NCI-H748 treated with DMSO at 0.1 percent for 48 hours (cell line): ENCODE results near the gene CD46.

Experiments used
- DNase-seq: peaks from one replicate; lab custom pipeline; 2025; lab: John Stamatoyannopoulos, UW

The CD46 gene

GRCh38 chr1:207814469-207814868 is 62.6 kb downstream of the CD46 start:
- DNase-seq, result no peak

GRCh38 chr1:207815466-207815865 is 63.6 kb downstream of the CD46 start:
- DNase-seq, result no peak

GRCh38 chr1:207815913-207816291 is 64.0 kb downstream of the CD46 start:
- DNase-seq, result no peak

GRCh38 chr1:207817166-207817565 is 65.3 kb downstream of the CD46 start:
- no peak for DNase-seq

GRCh38 chr1:207817778-207818751 is 66.2 kb downstream of the CD46 start:
- no peak for DNase-seq

DNA sequence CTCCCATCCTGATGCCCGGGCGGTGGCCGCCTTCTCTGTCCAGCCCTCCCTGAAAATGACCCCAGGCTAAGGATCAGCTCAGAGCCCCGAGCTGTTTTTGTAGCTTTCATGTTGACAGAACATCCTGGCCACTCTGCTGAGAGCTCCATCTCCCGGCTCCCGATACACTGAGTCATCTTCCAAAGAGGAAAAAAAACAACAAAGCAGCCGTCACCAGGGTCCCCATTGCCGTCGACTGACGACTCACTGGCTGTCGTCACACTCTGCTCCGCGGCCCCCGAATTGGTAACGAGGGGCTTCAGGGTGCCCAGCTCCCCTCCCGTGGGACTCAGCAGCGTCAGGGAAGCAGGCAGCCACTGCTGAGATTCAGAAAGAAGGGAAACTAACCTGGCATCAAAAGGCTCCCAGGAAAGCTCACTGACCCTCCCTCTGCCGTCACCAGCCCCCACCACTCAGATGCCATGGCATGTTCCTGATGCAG is 67.2 kb downstream of the CD46 start:
- DNase-seq, result no peak

DNA sequence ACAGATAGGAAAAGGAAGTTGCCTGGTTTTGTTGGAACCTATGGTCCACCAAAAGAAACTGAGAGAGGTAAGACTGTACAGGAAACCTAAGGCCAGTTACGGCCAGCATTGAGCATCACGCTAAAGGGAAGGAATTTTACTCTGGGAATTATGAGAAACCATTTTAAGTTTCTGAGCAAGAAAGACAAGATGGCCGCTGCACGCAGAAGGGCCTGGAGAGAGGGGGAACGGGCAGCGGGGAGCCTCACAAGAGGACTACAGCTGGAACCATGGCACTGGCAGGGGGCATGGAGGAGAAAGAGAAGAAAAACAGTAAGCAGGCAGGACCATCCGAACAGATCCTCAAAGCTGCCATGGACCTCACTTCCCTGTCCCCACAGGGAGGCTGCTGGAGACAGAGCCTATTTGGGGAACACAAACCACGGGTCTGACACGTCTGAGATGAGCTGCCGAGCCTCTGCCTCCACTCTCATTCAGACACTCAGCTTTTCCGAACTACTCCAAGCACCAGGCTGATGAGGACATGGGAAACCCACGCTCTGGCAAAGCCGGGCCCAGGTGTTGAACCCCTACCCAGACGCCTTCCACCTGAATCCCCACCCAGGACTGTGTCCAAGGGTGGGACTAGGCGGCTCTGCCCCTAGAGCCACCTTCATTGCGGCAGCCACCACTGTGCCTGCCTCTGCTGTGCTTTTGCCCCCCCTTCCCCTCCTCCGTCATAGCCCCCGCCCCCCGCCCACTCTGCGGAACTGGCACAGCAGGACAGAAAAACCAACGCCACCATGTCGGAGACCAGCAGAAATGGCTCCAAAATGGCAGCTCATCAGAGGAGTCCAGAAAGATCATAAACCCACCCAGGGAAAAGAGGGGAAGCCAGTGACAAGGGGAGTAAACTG is 69.0 kb downstream of the CD46 start:
- DNase-seq, result no peak

DNA sequence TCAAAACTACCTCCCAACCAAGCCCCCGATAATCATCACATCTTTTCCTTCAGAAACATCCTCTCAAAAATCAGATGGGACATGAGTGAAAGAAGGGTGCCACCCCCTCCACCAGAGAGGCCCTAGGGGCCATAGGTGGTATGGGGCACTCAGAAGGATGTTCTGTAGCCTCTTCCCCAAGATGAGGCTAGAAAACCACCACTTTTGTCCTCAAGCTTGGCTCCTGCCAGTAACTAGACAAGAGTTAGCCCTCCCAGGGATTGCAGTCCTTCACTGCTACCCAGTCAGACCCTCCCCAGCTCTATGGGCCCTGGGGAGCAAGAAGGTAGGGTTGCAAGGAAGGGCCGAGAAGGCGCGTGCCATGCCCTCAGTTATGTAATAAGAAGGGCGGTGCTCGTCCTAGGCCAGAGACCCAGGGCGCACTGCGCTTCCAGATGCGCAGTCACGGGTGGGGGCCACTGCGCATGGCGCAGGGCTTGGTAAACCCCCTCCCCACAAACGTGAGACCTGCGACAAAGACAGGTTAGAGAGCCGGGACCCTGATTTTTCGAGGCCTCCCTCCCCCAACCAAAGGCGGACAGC is 69.7 kb downstream of the CD46 start:
- DNase-seq, result no peak

GRCh38 chr1:207822124-207822601 is 70.3 kb downstream of the CD46 start:
- DNase-seq, result no peak

- DNase-seq, result no peak
Observed at GRCh38 chr1:207822602-207823451, 71.0 kb downstream of the CD46 start.

DNA sequence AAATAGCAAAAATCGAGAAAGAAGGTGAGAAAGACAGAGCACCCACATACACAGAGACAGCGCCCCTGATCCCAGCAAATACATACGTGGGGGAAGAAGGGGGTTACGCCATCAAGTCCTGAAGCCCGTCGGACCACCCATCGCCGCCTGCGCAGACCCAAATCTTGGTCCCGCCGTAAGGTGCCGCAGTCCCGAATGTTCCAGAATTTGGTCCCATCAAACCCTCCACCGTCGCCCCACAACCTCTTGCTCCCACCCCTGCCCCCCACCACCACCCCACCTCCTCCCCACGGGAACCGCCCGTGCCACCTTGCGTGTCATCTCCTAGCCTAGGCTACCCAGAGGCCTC is 71.7 kb downstream of the CD46 start:
- DNase-seq, result no peak

GRCh38 chr1:207823880-207824566 is 72.2 kb downstream of the CD46 start:
- no peak for DNase-seq

DNA sequence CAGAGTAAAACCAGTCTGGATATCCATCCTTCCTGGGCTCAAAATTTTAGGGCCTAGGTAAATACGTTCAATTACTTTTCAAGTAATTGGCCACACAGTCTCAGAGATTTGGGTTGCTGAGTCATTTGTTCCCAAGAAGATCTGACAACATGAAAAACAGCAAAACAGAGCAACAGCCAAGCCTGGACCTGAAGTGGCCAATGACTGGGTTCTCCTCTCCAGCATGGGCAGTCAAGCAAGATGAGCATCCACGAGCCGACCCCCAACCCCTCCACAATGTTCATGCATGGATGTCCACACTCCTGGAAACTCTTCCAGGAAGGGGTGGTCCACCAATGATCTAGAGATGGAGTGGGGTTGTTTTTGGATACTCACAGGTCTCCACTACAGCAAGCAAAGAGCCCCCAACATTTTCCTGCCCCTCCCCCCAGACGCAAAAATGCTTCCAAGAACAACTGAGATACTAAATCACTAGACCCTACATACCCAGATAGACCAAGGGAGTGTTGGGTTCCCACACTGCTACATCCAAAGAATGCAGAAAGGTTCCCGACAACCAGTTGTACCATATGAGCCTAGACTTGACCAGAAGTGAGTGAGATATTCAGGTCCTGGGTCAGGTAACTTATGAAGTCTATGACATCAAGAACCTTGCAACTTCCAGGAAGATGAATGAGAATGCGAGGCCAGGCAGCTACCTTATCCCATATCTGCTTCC is 73.0 kb downstream of the CD46 start:
- no peak for DNase-seq

- no peak for DNase-seq
Observed at GRCh38 chr1:207825409-207825695, 73.5 kb downstream of the CD46 start.

GRCh38 chr1:207825719-207826556 is 74.1 kb downstream of the CD46 start:
- no peak for DNase-seq

- DNase-seq, result no peak
Observed at GRCh38 chr1:207826557-207827487, 75.0 kb downstream of the CD46 start.

DNA sequence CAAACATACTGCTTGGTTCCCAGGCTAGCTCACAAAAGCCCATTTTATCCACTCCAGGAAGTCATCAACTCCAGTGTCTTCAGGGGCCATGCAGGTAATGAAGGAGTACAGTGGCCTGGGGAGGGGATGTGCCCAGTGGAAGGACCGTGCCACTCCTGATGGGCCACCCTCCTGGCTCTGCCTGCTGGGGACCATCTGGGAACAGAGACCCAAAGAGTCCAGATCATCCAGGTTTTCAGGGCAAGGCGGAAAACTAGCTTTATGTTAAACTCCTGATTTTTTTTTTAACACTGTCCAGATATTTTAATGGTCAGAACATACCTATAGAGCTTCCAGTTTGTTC is 75.6 kb downstream of the CD46 start:
- DNase-seq, result no peak

DNA sequence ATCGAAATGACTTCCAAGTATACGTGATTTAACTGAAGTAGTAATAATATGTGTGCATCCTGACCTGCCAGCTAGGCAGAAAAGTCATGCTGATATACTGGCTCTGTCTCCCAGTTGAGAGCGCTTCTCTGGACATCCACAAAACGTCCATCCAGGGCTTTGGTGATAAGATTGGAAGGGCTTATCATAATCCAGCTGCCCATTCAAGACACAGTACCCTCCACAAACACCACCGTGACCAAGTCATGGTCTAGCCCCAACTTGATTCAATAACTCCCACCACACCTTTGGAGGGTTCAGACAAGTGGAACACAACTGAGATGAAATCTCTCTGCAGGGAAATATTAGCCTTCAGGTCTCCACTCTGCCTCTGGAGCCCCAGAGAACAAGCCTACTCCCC is 76.2 kb downstream of the CD46 start:
- DNase-seq, result no peak
